Right lobe of liver (tissue), 6 donors: Measurements from ENCODE around the gene NUP133. TPM values are rescaled to one million over a fixed set of nuclear protein-coding genes. Genes with fewer than 3 reads are reported as not detected.

Experiments
- ATAC-seq, 4 donors: fragments of 200-7000 bp; cut with Tn5 transposase; one replicate each; pipeline ENCODE4 v1.9.1; 2020; ENCODE audit warnings: mild to moderate bottlenecking in 4 of 4, moderate library complexity in 4 of 4
- DNase-seq, 3 donors: peaks; one replicate each; pipeline ENCODE4 v3.0.0-alpha.2; 2020
- H3K27ac ChIP-seq, 3 donors: fragments of 200-600 bp; one replicate each; pipeline ENCODE4 v1.8.0; 2022
- H3K27me3 ChIP-seq, 2 donors: fragments of 200-600 bp; one replicate each; pipeline ENCODE4 v1.8.0; 2022
- H3K36me3 ChIP-seq, 4 donors: fragments of 200-600 bp; sonication (generic) in 1 of 4; one replicate each; pipeline versions ENCODE4 v1.5.1 to v1.8.0; 2017 to 2022; ENCODE audit warnings: control low read depth in 1 of 4
- H3K4me1 ChIP-seq, 4 donors: fragments of 200-600 bp; sonication (generic) in 1 of 4; one replicate each; pipeline versions ENCODE4 v1.5.1 to v1.8.0; 2017 to 2022; ENCODE audit warnings: control low read depth in 1 of 4
- H3K4me3 ChIP-seq, 3 donors: fragments of 200-600 bp; one replicate each; pipeline ENCODE4 v1.8.0; 2022
- H3K9me3 ChIP-seq, 4 donors: fragments of 200-600 bp; sonication (generic) in 1 of 4; one replicate each; pipeline versions ENCODE4 v1.5.1 to v1.8.0; 2017 to 2022; ENCODE audit warnings: control low read depth in 1 of 4
- CTCF ChIP-seq, 4 donors: fragments of 200-600 bp in 3 of 4; fragments of 450-650 bp in 1 of 4; IDR thresholded peaks; one replicate each; pipeline versions ENCODE4 v1.5.1 to v1.8.0; 2016 to 2022; ENCODE audit warnings: antibody characterized with exemption in 4 of 4, mild to moderate bottlenecking in 2 of 4
- POLR2A ChIP-seq: fragments of 450-650 bp; IDR thresholded peaks from one replicate; pipeline ENCODE4 v1.6.1; 2017; ENCODE audit warnings: antibody characterized with exemption, mild to moderate bottlenecking
- WGBS: methylation state at CpG from one replicate; pipeline ENCODE4 v1.1.6; 2018; ENCODE audit warnings: low coverage, low lambda C conversion rate; ENCODE audit not compliant: insufficient coverage; ENCODE audit errors: missing lambda C conversion rate; 5-methylcytosine and 5-hydroxymethylcytosine counted together
- intact Hi-C, 2 donors: fragments of 100-400 bp; cut with DNase I; formaldehyde crosslinking; loops; one replicate each; pipeline versions ENCODE4 v1.11.2 to v1.14.1; 2022
- total RNA-seq, 6 experiments: library from RNA; depleted of rRNA in 2 of 6; stranded (reverse); fragments of >200 nt in 2 of 6; fragmentation: NEBNext Ultra II Directional in 3 of 6; extraction: Animal tissue kit (Norgen Biotek cat#: 25700) in 3 of 6; gene quantifications; one replicate each; pipeline versions ENCODE4 v1.1.0 to v1.2.4, GENCODE V29; 2016 to 2023
- donor health status: DM: no; HTN: yes; CAD: no.
- donor health status: DM: no; HTN: no; CAD: no.
- donor health status: DM: no; HTN: no; CAD: no.
- donor health status: DM: no; HTN: yes; CAD: no.
- donor health status: DM: no; HTN: yes; CAD: no.

Gene NUP133
- total RNA-seq, 6 experiments from 2014 or later, result 8.5 to 14.4 (median 11.5) TPM

DNA sequence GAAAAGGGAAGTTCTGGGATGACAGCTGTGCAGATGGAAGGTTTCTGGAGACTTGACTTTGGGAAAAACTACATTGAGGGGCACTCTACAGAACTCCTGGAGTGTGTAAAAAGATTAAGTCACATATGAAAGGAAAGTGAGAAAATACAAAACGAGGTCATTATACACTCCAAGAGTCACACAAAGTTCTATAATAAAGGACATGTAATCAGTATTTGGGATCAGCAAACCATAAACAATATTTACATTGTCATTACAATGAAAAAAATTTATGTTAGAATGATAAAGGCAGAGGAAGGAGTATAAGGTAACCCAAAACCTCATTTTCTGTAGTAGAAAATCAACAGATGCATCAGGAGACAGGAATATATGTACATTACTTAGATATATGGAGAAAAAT is 22.8 kb downstream of the NUP133 start:
- intact Hi-C loops, result loop anchor here in 1 of 2 donors (10.0 kb wide), 1 partner anchor 231 kb away; no protein-coding TSS in a partner anchor
- no peak for TF ChIP-seq CTCF (IDR thresholded peaks at IDR 0.05)
- no peak for TF ChIP-seq POLR2A
- no peak for ATAC-seq
- WGBS, result 78% methylated on average over 1 of the region's 1 CpG
- H3K9me3 ChIP-seq, result no peaks in the 10 kb centered on the region
- no peaks in the 10 kb centered on the region for H3K4me1 ChIP-seq
- no peak overlapping the region for H3K4me3 ChIP-seq
- H3K27me3 ChIP-seq, result no peaks in the 10 kb centered on the region
- no peak for DNase-seq
- no peak overlapping the region for H3K27ac ChIP-seq
- H3K36me3 ChIP-seq, result peaks cover 0 to 61% (median 15%) of the 10 kb centered on the region in 4 donors

DNA sequence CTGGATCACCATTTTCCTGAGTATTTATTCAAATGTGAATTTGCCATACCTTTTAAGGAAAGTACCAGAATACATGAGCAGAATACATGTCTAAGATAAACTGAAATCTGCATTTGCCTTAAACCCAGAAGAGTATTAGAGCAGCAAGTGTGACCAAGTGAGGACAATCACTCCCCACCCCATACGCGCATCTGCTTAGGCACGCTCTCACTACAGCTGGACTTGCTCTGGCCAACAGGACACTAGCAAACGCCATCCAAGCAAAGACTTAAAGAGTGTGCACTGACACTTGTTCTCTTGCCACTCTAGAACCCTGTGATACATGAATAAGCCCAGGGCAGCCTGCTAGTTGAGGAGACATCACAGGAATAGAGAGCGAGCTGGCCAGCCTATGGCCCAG is 25.6 kb downstream of the NUP133 start:
- Histone ChIP-seq H3K27me3 (no peaks in the 10 kb centered on the region), H3K4me3 (no peak overlapping the region), H3K4me1 (no peaks in the 10 kb centered on the region), H3K36me3 (peaks cover 0 to 54% (median 14%) of the 10 kb centered on the region in 4 donors), H3K27ac (no peak overlapping the region), H3K9me3 (no peaks in the 10 kb centered on the region)
- DNase-seq, result no peak
- no peak for TF ChIP-seq CTCF (IDR thresholded peaks at IDR 0.05)
- no peak for TF ChIP-seq POLR2A
- 93% methylated on average over 4 of the region's 5 CpGs for WGBS
- intact Hi-C loops, result loop anchor here (5.0 to 10.0 kb wide), 2 partner anchors 225 to 228 kb away; no protein-coding TSS in a partner anchor
- no peak for ATAC-seq

DNA sequence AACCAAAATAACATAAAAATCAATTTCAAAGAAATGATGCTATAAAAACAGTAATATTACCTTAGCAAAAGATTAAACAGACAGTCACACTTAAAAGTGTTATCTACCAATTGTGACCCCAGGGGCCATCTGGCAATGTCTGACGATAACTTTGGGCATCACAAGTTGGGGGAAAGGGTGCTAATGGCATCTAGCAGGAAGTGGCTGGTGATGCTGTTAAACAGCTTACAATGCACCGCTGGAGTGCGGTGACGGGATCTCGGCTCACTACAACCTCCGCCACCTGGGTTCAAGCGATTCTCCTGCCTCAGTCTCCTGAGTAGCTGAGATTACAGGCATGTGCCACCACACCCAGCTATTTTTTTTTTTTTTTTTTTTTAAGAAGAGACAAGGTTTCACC is 27.6 kb downstream of the NUP133 start:
- H3K4me3 ChIP-seq, result no peak overlapping the region
- no peaks in the 10 kb centered on the region for H3K4me1 ChIP-seq
- intact Hi-C loops, result loop anchor here (5.0 to 10.0 kb wide), 2 partner anchors 223 to 226 kb away; no protein-coding TSS in a partner anchor
- TF ChIP-seq CTCF (IDR thresholded peaks at IDR 0.05) (no peak), POLR2A (no peak)
- no peaks in the 10 kb centered on the region for H3K9me3 ChIP-seq
- peaks cover 0 to 50% (median 9%) of the 10 kb centered on the region in 4 donors for H3K36me3 ChIP-seq
- DNase-seq (no peak), ATAC-seq (no peak)
- WGBS, result 66% methylated on average over 7 of the region's 7 CpGs
- no peak overlapping the region for H3K27ac ChIP-seq
- no peaks in the 10 kb centered on the region for H3K27me3 ChIP-seq

DNA sequence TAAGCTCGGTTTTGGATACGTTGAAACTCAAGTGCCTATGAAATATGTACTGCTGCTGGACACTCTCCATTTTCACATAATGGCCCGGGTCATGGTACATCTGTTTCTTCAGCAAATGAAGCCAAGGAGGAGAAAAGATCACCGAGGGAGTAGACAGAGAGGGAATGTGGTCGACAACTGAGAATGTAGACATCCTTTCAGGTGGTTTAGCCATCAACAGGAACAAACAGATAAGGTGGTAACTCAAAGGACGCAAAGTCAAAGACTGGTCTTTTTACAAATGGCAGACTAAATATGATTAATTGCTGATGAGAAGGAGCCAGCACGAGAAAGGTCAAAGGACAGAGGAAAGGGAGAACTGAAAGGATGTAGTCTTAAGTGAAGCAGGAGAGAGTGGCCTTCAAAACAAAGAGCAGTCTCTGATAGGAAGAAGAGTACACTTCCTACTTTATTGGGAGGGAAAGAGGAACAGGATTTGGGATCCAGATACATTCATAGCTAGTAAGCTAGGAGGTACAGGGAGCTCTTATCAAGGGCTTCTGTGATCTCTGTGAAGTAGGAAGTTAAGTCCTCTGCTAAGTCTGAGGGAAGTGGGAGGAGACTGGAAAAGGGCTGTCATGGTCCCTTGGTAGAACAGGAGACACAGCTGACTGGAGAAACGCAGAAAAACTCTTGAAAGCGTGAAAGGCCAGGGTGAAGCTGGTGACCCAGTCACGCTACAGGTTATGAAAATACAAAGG is 28.3 kb downstream of the NUP133 start:
- Histone ChIP-seq H3K27me3 (no peaks in the 10 kb centered on the region), H3K36me3 (peaks cover 0 to 50% (median 8%) of the 10 kb centered on the region in 4 donors), H3K4me3 (no peak overlapping the region), H3K4me1 (no peaks in the 10 kb centered on the region), H3K27ac (no peak overlapping the region), H3K9me3 (no peaks in the 10 kb centered on the region)
- no peak for TF ChIP-seq POLR2A
- TF ChIP-seq CTCF (IDR thresholded peaks at IDR 0.05), result no peak
- peak in 3 of 4 donors; percentile 43 to 47 (median 46) for ATAC-seq
- intact Hi-C loops, result loop anchor here (5.0 to 10.0 kb wide), 2 partner anchors 223 to 225 kb away; no protein-coding TSS in a partner anchor
- no peak for DNase-seq
- WGBS, result 71% methylated on average over 6 of the region's 10 CpGs
